NCI-H187 treated with DMSO at 0.1 percent for 48 hours (cell line): Measurements from ENCODE around the gene ARL6IP4.
"Not testable (repeated sequence)": the region's sequence is repeated elsewhere in the genome, so short reads cannot be mapped to it uniquely, and the experiment has no call there.

Experiments used
- DNase-seq: peaks from one replicate; lab custom pipeline; 2025; lab: John Stamatoyannopoulos, UW

The ARL6IP4 gene

DNA sequence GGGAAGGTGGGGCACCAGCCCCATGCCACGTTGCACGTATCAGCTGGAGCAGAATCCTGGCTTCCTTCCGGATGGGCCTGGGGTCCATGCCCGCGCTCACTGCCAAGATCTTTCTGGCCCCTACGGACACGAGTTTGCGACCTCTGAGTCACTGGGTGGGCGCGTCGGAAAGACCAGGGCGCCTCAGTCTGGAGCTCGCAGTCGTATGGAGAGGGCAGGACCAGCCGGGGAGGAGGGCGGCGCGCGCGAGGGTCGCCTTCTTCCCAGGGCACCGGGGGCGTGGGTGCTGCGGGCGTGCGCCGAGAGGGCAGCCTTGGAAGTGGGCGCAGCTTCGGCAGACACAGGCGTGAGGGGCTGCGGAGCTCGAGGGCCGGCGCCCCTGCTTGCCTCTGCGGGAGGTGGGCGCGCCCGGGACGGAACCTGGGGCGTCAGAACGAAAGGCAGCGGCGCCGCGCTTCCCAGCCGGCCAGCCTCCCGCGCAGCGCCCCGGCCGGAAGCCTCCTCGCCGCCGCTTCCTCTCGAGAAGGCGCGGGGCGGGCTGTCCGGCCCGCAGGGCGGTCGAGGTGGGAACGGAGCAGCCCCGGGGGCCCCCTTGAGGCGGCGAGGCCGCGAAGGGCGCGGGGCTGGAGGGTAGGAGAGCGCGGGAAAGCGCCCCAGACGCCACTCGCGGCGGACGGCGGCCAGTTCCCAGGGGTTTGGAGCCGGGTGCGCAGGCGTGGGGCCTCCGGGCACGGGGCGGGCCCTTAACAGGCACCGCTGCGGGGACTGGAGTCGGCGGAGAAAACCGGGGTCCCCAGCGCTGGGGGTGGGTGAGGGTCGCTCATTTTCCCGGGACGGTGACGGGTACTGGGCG is at the start of gene ARL6IP4:
TSS of gene ARL6IP4 (plus strand) at position 499 of the 853 bp plus-strand sequence. CDS start 459 bp downstream, outside the sequence.
- peak; percentile 24 for DNase-seq

DNA sequence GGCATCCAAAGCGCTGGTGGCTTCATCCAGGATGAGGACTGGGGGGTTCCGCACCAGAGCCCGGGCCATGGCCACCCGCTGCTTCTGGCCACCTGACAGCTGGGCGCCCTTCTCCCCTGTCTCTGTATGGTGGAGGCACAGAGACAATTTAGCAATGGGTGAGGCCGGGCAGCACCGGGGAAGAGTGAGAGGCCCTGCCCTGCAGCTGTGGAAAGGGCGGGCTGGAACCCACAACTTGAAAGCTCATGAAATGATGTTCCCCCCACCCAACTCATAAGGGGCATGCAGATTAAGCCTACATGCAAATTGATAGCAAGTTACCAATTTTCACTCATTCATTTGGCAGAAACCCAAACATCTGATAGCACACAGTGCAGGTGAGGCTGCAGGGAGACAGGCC is 48.3 kb upstream of the ARL6IP4 start:
- no peak for DNase-seq

DNA sequence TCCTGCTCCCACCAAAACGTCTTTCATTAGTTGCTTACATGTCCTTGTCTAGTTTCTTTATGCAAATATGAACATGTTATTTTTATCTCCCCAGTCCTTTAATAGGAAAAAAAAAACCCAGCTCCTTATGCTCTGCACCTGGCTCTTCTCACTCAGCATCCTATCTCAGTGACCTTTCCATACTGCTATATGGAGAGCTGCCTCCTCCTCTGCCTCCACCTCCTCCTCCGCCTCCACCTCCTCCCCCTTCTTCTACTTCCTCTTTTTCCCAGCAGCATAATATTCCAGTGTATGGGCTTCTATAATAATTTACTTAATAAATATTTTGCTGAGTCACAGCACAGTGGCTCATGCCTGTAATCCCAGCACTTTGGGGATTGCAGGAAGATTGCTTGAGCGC is 45.8 kb upstream of the ARL6IP4 start:
- no peak for DNase-seq

DNA sequence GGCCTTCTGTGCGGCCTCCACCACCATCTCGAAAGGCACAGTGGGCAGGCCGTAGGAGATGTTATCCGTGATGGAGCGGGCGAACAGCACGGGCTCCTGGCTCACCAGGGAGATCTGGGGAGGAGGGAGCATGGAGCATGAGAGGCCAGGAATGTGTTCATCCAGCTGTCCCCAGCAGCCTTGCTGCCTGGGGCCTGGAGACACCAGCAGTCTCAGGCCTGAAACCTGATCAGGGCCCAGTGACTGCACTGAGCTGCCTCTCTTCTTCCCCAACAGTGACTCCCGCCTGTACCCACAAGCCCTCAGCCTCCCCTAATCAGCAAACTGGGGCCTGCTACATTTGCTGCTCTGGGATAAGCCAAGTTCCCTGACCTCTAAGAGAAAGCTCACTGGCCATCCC is 45.2 kb upstream of the ARL6IP4 start:
- DNase-seq = no peak

DNA sequence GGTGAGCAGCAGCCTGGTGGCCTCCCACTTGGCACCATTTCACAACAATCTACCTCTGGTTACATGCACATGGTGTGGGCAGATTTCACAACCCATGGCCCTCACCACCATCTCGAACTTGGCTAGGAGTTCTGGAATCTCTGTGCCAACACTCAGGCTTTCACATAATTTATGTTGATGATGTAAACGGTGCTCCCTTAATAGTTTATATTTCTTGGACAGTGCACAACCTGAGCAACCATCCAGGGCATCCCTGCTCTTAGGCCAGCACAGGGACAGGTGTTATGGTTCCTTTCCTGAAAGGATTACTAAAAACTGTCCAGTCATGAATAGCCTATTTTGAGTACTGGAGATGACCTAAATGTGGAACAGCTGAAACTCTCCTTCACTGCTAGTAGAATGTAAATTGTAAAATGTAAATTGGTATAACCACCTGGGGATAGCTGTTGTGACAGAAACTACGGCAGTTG is 42.8 kb upstream of the ARL6IP4 start:
- no peak for DNase-seq

DNA sequence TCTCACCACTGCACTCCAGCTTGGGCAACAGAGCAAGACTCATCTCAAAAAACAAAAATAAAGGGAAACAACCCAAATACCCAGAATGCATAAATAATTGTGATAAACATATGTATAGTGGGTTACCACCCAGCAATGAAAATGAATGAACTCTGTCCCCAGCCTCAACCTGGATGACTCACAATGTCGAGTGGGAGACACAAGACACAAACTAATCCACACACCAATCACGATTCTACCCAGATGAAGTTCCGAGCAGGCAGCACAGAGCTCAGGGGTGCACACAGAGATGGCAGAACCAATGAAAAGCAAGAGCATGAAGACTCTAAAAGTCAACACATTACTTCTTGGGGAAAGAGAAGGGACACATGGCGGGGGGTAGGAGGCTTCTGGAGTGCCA is 41.4 kb upstream of the ARL6IP4 start:
- no peak for DNase-seq

DNA sequence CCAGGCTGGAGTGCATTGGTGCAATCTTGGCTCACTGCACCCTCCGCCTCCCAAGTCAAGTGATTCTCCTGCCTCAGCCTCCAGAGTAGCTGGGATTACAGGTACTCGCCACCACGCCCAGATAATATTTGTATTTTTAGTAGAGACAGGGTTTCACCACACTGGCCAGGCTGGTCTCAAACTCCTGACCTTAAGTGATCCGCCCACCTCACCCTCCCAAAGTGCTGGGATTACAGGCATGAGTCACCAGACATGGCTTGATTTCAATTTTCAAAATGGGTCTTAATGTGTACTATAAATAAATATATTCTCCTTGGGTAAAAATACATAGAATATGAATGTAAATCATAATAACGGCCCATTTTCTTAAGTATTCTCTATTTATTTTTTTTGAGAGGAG is 39.1 kb upstream of the ARL6IP4 start:
- not testable (repeated sequence) for DNase-seq

DNA sequence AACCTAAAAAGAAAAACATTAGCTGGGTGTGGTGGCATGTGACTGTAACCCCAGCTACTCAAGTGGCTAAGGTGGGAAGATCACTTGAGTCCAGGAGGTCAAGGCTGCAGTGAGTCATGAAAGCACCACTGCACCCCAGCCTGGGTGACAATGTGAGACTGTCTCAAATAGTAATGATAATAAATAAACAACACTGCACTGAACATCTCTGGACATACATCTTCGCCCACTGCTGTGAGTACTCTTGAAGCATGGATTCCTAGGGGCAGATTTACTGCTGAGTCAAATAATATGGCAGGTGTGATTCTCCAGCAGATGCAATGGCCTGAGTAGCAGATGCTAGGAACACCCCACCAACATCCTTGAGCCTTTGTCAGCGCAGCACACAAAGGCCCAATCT is 37.8 kb upstream of the ARL6IP4 start:
- no peak for DNase-seq

DNA sequence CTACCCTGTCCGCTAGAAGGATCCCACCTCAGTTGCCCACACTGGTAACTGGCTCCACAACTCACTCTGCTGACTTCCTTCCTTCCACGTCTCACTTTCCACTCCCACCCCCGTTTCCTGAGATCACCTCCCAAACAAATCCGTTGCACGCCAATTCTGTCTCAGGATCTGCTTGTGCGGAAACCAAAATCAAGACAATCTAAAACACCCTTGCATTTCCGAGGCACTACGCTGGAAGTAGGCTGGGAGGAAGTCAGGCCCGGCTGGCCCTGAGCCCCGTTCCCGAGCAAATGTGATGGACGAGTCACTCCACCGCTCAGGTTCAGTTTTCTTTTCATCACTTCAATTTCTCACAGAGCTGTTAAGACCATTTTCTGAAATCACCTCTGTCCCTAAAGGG is 37.3 kb upstream of the ARL6IP4 start:
- DNase-seq = no peak

DNA sequence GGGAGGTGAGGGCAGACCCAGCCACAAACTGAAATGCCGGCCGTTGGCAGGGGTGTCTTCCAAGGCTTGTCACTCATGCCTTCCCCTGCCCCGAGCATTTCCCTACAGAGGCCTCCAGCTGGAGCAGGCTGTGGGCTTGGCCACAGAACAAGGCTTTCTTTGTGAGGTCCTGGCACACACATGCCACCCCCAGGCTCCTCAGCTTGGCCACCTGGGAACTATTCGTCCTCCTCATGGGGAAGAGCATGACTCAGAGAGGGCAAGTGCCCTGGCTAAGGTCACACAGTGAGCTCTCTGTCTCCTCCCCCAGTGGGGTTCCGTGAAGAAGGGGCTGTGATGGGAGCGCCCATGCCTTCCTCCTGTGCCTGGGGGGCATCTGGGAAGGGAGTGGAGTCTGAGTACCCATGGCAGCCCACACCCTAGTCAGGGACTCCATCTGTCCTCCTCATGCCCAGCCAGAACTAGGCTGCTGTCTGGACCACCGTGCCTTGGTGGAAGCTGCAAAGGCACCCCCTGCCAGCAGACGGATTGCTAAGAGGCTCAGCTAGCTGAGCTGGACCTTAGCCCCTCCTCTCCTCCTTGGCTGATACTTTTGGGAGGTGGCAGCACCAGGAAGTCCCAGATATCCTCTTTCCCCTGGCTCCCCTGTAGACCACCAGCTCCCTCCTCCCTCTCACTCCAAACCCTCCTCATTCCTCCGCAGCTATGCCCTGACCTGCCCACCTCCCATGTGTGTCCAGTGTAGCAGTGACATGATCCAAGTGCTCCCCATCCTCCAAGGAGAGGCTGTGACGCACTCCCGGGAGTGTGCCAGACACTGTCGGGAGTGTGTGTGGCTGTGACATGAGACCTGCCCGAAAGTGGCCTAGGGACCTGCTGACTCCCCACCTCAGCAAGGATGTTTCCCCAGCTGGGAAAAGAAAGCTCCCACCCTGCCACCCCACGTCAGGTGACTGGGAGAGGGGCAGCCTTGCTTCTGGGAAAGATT is 35.6 kb upstream of the ARL6IP4 start:
- no peak for DNase-seq

DNA sequence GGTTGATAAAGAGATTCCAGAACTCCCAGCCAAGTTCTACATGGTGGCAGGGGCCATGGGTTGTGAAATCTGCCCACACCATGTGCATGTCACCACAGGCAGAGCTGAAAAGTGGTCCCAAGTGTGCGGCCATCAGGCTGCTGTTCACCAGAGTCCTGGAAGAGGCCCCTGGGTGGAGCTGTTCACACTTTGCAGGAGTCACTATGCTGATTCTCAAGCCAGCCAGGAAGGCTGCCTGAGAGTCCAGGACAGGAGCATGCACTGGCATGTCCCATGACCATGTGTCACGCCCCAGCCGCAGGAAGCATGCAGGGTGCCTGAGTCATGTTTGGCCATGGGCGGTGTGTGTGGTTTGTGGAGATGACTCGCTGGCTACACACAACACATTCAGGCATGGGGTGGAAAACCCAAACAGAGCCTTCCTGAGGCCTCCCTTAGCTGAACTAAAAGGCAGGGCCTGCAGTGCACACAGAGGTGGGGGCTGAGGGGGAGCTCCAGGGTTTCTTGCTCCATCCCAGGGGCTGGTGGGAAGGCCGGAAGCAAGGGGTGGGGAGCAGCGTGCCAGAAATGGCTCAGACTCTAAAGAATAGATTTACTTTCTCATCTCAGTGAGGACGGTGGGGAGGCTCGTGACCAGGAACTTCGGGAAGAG is 33.7 kb upstream of the ARL6IP4 start:
- DNase-seq = no peak

DNA sequence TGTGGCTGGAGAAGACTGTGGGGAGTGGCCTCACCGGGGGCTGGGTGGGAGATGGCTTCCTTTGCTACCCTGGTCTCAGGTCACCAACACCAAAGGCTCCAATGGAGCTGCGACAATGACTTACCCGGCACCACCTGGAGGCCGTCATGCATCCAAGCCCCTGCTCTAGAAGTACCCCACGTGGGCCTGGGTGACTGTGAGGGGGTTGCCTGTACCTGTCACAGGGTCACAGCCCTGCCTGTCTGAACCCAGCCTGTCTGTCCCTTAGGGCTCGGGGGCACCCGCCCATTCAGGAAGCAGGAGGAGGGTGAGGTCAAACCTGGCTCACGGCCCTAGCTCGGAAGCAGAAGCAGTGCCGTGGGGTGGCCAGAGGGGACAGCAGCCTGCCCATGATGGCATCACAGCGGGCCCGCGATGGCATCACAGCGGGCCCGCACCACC is 33.1 kb upstream of the ARL6IP4 start:
- DNase-seq = no peak

DNA sequence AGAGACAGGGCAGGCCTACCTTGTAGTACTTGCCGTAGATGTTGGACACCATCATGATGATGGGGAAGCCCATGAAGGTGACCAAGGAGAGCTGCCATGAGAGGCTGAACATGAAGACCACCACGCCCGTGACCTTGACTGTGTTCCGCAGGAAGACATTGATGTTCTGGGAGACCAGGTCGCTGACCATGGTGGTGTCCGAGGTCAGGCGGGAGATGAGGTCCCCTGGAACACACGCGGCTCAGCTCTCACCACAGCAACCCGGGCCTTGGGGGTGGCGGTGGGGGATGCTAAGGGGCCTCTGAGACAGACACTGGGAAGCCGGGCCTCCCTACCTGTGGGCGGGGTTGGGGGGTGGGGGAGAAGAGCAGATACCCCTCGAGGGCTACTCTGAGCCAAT is 31.9 kb upstream of the ARL6IP4 start:
- no peak for DNase-seq

DNA sequence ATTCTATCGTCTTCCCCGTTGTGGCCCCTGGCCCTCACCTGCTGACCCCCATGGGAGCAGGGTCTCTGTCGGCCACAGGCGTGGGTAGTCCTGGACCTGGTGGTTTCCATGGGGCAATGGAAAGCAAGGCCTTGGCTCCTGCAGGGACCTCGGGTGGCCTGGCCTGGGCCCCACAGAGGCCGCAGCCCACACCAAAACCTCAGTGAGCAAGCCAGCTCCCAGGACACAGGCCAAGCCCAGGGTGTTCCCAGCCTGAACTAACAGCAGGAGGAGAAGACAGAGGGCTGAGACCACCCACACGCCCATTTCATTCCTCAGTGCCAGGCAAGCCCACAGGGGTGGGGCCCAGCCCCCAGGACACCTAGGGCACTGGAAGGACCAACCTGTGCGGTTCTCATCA is 31.1 kb upstream of the ARL6IP4 start:
- no peak for DNase-seq

DNA sequence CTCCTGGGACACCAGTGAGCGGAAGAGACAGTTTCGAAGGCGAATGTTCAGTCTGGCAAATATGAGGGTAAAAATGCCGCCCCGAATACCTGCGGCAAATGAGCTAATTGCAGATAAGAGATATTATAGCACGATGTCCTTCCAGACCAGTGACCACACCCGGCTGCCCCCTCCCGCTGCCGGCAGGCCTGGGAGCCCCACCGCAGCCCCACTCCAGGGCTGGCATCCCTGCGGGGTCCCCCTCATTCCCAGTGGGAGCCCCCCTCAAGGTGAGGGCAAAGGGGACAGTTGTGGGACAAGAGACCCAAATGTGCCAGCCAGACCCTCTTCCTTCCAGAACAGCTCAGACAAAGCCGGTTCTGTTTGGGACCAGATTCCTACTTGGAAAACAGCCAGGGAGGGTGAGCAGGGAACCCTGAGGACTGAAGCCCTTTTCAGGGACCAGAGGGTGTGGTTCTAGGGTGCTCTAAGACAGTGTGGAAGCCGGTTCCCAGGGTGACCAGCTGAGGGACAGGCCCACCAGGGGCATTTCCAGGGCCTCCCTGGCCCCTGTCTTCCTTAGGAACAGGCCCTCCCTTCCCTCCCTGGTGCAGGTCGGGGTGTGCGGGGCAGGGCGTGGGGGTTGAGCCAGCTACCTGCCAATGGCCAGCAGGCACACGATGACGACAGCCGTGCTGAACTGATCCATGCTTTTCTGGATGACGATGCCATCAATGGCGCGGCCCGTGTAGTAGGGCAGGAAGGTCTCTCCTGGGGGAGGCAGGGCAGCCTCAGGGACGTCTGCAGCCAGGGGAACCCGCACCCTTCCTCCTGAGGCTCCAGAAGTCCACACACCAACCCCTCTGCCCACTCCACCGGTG is 30.4 kb upstream of the ARL6IP4 start:
- no peak for DNase-seq

DNA sequence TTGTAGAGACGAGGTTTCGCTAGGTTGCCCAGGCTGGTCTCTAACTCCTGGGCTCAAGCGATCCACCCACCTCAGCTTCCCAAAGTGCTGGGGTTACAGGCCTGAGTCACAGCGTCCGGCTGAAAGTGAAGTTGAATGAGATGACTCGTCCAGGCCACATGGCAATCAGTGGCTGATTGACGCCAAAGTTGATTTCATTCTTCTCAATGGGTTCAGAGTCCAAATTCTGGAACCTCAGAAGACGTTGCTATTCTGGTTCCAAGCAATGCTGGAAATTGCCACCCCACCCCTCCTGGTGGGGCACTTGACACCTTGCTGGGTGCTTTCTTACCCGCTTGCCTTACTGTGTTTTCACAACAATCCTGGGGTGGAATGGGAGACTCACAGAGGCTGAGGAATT is 29.1 kb upstream of the ARL6IP4 start:
- no peak for DNase-seq

DNA sequence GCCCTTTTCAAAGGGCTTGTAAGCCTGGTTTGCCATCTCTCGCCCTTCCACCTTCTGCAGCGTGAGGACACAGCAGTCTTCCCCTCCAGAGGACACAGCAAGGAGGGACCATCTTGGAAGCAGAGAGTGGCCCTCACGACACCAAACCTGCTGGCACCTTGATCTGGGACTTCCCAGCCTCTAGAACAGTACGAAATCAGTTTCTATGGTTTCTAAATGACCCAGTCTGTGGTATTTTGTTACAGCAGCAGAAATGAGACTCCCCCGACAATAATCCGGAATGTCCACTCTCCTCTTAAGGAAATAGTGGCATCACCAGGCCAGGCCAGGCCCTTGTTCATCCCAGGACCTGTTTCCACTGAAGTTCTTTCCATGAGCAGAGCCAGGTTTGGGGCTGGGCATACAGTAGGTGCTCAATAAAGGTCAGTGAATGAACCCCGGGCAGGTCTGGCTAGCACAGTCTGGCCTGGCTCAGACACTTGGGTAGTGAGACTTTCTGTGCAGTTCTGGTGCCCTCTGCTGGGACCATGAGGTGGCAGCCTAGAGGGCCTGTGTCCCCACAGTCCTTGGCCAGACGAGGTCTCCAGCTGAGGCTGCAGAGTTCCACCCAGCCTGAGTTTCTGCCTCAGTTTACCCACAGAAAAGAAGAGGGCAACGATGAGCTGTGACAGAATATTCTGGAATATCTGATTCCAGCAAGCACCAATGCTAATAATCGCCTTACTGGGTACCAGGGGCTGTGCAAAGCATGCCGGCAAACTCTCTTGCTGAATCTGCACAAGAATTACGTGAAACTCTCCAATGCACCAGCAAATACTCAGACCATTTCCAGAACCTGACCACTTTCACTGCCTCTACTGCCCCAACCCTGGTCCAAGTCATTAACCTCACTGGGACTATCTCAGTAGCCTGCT is 28.2 kb upstream of the ARL6IP4 start:
- DNase-seq = no peak

DNA sequence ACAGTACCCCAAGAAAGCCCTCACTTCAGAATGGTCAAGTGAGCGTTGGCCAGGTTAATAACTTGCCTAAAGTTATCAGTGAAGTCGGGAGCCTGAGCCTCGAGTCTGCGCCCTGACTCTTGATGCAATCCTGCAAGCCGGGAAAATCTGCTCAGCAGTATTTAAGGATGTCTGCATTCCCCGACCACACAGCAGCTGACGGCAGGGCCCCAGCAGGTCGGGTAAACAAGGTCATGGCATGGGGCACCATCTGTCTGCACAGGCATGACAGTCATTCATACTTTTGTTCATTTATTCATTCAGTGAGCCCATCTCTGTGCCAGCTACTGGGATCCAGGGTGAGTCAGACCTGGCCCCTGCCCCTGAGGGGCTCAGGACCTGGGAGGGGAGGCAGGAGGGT is 25.3 kb upstream of the ARL6IP4 start:
- DNase-seq = no peak

DNA sequence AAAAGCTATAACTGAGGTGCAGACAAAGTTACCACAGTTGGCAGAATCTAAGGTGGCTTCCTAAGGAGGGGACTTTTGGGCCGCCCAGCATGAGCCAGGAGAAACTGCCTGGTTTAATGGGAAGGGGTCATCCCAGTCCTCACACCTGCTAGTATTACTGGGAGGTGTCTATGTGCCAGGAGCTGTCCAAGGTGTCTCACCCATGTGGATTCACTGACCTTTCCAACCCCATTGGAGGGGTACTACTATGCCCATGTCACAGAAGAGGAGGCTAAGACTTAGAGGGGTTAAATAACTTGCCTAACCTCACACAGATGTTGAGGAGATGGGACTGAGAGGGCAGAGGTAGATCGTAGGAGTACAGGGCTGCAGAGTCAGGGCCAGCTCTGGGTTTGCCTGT is 24.4 kb upstream of the ARL6IP4 start:
- DNase-seq = no peak
